WTC11 (cell line): ENCODE data around the gene MEST. TPM values are rescaled to one million over a fixed set of nuclear protein-coding genes. Genes with fewer than 3 reads are reported as not detected.

Experiments used
- ATAC-seq: fragments of 200-7000 bp; cut with Tn5 transposase; 2 replicates; pipeline ENCODE4 v1.10.0; 2021; ENCODE audit warnings: mild to moderate bottlenecking, moderate library complexity
- CTCF ChIA-PET: fragments of 300-600 bp; sonication (Branson Sonifier 250); formaldehyde crosslinking; loops from one replicate; lab custom pipeline; 2021; ENCODE audit warnings: antibody characterized with exemption; lab: Charles Lee
- POLR2A ChIA-PET: fragments of 350-600 bp; sonication (Branson Sonifier 250); formaldehyde crosslinking; loops from one replicate; lab custom pipeline; 2021; ENCODE audit warnings: antibody characterized with exemption; lab: Charles Lee
- DNase-seq: peaks from one replicate; pipeline ENCODE4 v3.0.0; 2021; ENCODE audit warnings: low spot score
- H3K27ac Mint-ChIP-seq: 2 replicates; pipeline ENCODE4 v1.8.0; 2021; ENCODE audit warnings: mixed read lengths
- H3K27me3 Mint-ChIP-seq: 2 replicates; pipeline ENCODE4 v1.8.0; 2021; ENCODE audit warnings: low read depth, mild to moderate bottlenecking, moderate library complexity, mixed read lengths
- H3K36me3 Mint-ChIP-seq: 2 replicates; pipeline ENCODE4 v1.8.0; 2021; ENCODE audit warnings: mixed read lengths
- H3K4me1 Mint-ChIP-seq: 2 replicates; pipeline ENCODE4 v1.8.0; 2022; ENCODE audit warnings: mixed read lengths
- H3K4me3 Mint-ChIP-seq: 2 replicates; pipeline ENCODE4 v1.8.0; 2021; ENCODE audit warnings: mild to moderate bottlenecking, moderate library complexity, mixed read lengths
- H3K9me3 Mint-ChIP-seq: 2 replicates; pipeline ENCODE4 v1.8.0; 2021; ENCODE audit warnings: mixed read lengths
- AR ChIP-seq: fragments of 250-450 bp; sonication (Bioruptor Pico); IDR thresholded peaks from 2 replicates; pipeline ENCODE4 v1.9.0; 2021; ENCODE audit warnings: mild to moderate bottlenecking
- ATF6 ChIP-seq: sonication (generic); formaldehyde crosslinking; IDR thresholded peaks from 2 replicates; pipeline ENCODE4 v1.8.1; 2023; ENCODE audit warnings: mild to moderate bottlenecking, missing genetic modification reagents
- CREM ChIP-seq: sonication (generic); formaldehyde crosslinking; IDR thresholded peaks from 2 replicates; pipeline ENCODE4 v1.8.1; 2022; ENCODE audit warnings: mild to moderate bottlenecking, missing genetic modification reagents, moderate library complexity
- FOXP1 ChIP-seq: sonication (generic); formaldehyde crosslinking; IDR thresholded peaks from 2 replicates; pipeline ENCODE4 v1.8.0; 2022; ENCODE audit warnings: missing genetic modification reagents, mild to moderate bottlenecking, moderate library complexity, borderline replicate concordance
- GRHL2 ChIP-seq: fragments of 250-450 bp; sonication (Bioruptor Pico); IDR thresholded peaks from 2 replicates; pipeline ENCODE4 v1.8.0; 2022; ENCODE audit warnings: mild to moderate bottlenecking, moderate library complexity; ENCODE audit not compliant: insufficient replicate concordance, severe bottlenecking
- JUN ChIP-seq: sonication (generic); formaldehyde crosslinking; IDR thresholded peaks from 2 replicates; pipeline ENCODE4 v1.8.0; 2023; ENCODE audit warnings: mild to moderate bottlenecking, missing genetic modification reagents
- NFE2L1 ChIP-seq: sonication (generic); formaldehyde crosslinking; IDR thresholded peaks from 2 replicates; pipeline ENCODE4 v1.8.1; 2023; ENCODE audit warnings: missing genetic modification reagents
- NFYB ChIP-seq: sonication (generic); formaldehyde crosslinking; conservative IDR thresholded peaks from 2 replicates; pipeline ENCODE4 v1.8.0; 2022; ENCODE audit warnings: low read depth, missing genetic modification reagents
- NR1H2 ChIP-seq: sonication (generic); formaldehyde crosslinking; IDR thresholded peaks from 2 replicates; pipeline ENCODE4 v1.9.0; 2021; ENCODE audit warnings: mild to moderate bottlenecking, moderate library complexity, missing genetic modification reagents
- PRDM15 ChIP-seq: sonication (generic); formaldehyde crosslinking; IDR thresholded peaks from 2 replicates; pipeline ENCODE4 v1.8.0; 2022; ENCODE audit warnings: missing genetic modification reagents
- SMAD4 ChIP-seq: sonication (generic); formaldehyde crosslinking; IDR thresholded peaks from 2 replicates; pipeline ENCODE4 v1.8.0; 2022; ENCODE audit warnings: mild to moderate bottlenecking, missing genetic modification reagents
- TP53 ChIP-seq: sonication (generic); formaldehyde crosslinking; IDR thresholded peaks from 2 replicates; pipeline ENCODE4 v1.8.1; 2023; ENCODE audit warnings: mild to moderate bottlenecking, missing genetic modification reagents
- ZNF121 ChIP-seq: sonication (generic); formaldehyde crosslinking; IDR thresholded peaks from 2 replicates; pipeline ENCODE4 v1.8.0; 2023; ENCODE audit warnings: missing genetic modification reagents
- ZNF532 ChIP-seq: fragments of 250-450 bp; sonication (Bioruptor Pico); IDR thresholded peaks from 2 replicates; pipeline ENCODE4 v1.9.0; 2021; ENCODE audit warnings: mild to moderate bottlenecking, borderline replicate concordance
- ZNF671 ChIP-seq: fragments of 250-450 bp; sonication (Bioruptor Pico); IDR thresholded peaks from 2 replicates; pipeline ENCODE4 v1.8.0; 2021; ENCODE audit warnings: mild to moderate bottlenecking
- total RNA-seq: library from RNA; stranded (reverse); gene quantifications from 3 replicates; pipeline ENCODE4 v1.2.3, GENCODE V29; 2021
- TF ChIP-seq, protein P1 (sequence below): sonication (generic); formaldehyde crosslinking; conservative IDR thresholded peaks from 2 replicates; pipeline ENCODE4 v1.8.1; 2022; ENCODE audit warnings: mild to moderate bottlenecking, missing genetic modification reagents
- TF ChIP-seq, protein P2 (sequence below): fragments of 250-450 bp; sonication (Bioruptor Pico); IDR thresholded peaks from 2 replicates; pipeline ENCODE4 v1.9.0; 2021; ENCODE audit warnings: moderate library complexity, mild to moderate bottlenecking, inconsistent platforms, borderline replicate concordance

MEST gene
- total RNA-seq, 1 experiment from 2014 or later = 188 TPM

DNA sequence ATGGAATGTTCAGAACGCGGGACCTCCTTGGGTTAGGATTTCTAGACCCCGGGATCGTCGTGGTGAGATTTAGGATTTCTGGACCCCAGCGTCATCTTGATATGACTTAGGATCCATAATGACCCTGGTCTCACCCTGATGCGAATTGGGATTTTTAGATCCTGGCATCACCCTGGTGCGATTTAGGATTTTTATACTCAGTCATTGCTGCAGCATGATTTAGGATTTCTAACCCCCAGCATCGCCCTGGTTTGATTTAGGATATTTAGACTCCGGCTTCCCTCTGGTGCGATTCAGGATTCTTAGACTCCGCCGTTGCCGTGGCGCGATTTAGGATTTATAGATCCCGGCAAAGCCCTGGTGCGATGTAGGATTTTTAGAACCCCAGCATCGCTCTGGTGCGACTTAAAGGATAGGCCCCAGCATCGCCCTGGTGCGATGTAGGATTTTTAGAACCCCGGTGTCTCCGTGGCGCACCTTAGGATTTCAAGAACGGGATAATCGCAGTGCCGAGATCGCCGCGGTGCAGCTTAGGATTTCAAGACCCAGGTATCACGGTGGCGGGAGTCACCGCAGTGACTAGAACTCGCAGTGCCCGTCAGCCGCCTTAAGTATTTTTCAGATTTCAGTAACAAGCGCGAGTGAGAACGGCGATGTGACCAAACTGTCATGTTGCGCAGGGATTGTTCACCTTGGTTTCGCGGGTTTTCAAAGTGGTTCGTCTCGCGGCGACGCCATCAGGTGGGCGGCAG, 814 bp downstream of the MEST start (continued):
- TF ChIP-seq AR (CRISPR knock-in tag) (no peak), NFYB (CRISPR knock-in tag) (no peak), ZNF532 (CRISPR knock-in tag) (no peak), NFE2L1 (CRISPR knock-in tag) (no peak)

- Mint-ChIP-seq H3K4me1 (peaks cover 33% of the 10 kb centered on the region), H3K27me3 (peaks cover 13% of the 10 kb centered on the region), H3K36me3 (peaks cover 19% of the 10 kb centered on the region), H3K4me3 (peak overlapping the region; percentile 75), H3K9me3 (peaks cover 6% of the 10 kb centered on the region; the same call in 1 of the 2 replicates), H3K27ac (no peak overlapping the region)
- CTCF ChIA-PET = no interaction called here
- DNase-seq (no peak), ATAC-seq (no peak)
- POLR2A ChIA-PET = no interaction called here
- no peak for TF ChIP-seq ATF6 (CRISPR knock-in tag)
- TF ChIP-seq PRDM15 = no peak
- no peak for TF ChIP-seq GRHL2 (CRISPR knock-in tag)
- no peak for TF ChIP-seq NFE2L1 (CRISPR knock-in tag)
- TF ChIP-seq ZNF671 (CRISPR knock-in tag) = no peak
- TF ChIP-seq FOXP1 (CRISPR knock-in tag) = no peak
- TF ChIP-seq CREM (CRISPR knock-in tag) = no peak
- TF ChIP-seq JUN (CRISPR knock-in tag) = no peak
- TF ChIP-seq, protein P1, sequence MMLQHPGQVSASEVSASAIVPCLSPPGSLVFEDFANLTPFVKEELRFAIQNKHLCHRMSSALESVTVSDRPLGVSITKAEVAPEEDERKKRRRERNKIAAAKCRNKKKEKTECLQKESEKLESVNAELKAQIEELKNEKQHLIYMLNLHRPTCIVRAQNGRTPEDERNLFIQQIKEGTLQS (CRISPR knock-in tag) = no peak
- no peak for TF ChIP-seq TP53 (CRISPR knock-in tag)
- no peak for TF ChIP-seq NR1H2
- TF ChIP-seq, protein P2, sequence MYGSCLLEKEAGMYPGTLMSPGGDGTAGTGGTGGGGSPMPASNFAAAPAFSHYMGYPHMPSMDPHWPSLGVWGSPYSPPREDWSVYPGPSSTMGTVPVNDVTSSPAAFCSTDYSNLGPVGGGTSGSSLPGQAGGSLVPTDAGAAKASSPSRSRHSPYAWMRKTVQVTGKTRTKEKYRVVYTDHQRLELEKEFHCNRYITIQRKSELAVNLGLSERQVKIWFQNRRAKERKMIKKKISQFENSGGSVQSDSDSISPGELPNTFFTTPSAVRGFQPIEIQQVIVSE (CRISPR knock-in tag) = no peak
- TF ChIP-seq SMAD4 (CRISPR knock-in tag) = no peak
- TF ChIP-seq AR (CRISPR knock-in tag) = no peak
- TF ChIP-seq ZNF121 (CRISPR knock-in tag) = no peak
These were observed 1.5 kb downstream of the MEST start for GRCh38 chr7:130493275-130493873.
